CD4-positive, alpha-beta memory T cell (primary cell): Measurements from ENCODE around the gene SPECC1. TPM values are rescaled to one million over a fixed set of nuclear protein-coding genes. Genes with fewer than 3 reads are reported as not detected.

ENCODE experiments used
- CTCF ChIA-PET: fragments of 350-600 bp; sonication (Branson Sonifier 250); formaldehyde crosslinking; loops from one replicate; lab custom pipeline; 2021; ENCODE audit warnings: inconsistent platforms; ENCODE audit not compliant: partially characterized antibody; lab: Charles Lee
- POLR2A ChIA-PET: fragments of 350-600 bp; sonication (Branson Sonifier 250); formaldehyde crosslinking; loops from one replicate; lab custom pipeline; 2021; ENCODE audit not compliant: partially characterized antibody; lab: Charles Lee
- DNase-seq, 5 donors: peaks; one replicate each; pipeline versions ENCODE4 v3.0.0 to v3.0.0-alpha.2; 2020 to 2022; ENCODE audit warnings: mixed read lengths in 1 of 5
- H3K27ac ChIP-seq: one replicate; pipeline ENCODE4 v1.7.0; 2013; ENCODE audit warnings: low read depth, low read length
- H3K27me3 ChIP-seq: 2 replicates; pipeline ENCODE4 v1.7.0; 2013; ENCODE audit warnings: mild to moderate bottlenecking, low read length, moderate library complexity; ENCODE audit not compliant: insufficient read depth
- H3K36me3 ChIP-seq: 2 replicates; pipeline ENCODE4 v1.7.0; 2013; ENCODE audit warnings: mild to moderate bottlenecking, low read length, moderate library complexity; ENCODE audit not compliant: insufficient read depth
- H3K4me1 ChIP-seq: 2 replicates; pipeline ENCODE4 v1.7.0; 2013; ENCODE audit warnings: mild to moderate bottlenecking, low read length, moderate library complexity; ENCODE audit not compliant: insufficient read depth
- H3K4me3 ChIP-seq, 2 donors: one replicate each; pipeline ENCODE4 v1.7.0; 2013; ENCODE audit warnings: low read length in 2 of 2, mild to moderate bottlenecking in 1 of 2
- H3K9me3 ChIP-seq, 2 donors: one replicate each; pipeline ENCODE4 v1.7.0; 2013; ENCODE audit warnings: low read length in 2 of 2, control low read depth in 1 of 2; ENCODE audit not compliant: control insufficient read depth in 1 of 2
- H3K27ac Mint-ChIP-seq, 7 donors: one replicate each; pipeline ENCODE4 v1.8.0; 2020 to 2021; ENCODE audit warnings: mixed read lengths in 7 of 7, mild to moderate bottlenecking in 6 of 7, inconsistent platforms in 3 of 7, moderate library complexity in 3 of 7
- H3K27me3 Mint-ChIP-seq, 2 donors: one replicate each; pipeline ENCODE4 v1.8.0; 2020 to 2021; ENCODE audit warnings: mixed read lengths in 2 of 2
- H3K36me3 Mint-ChIP-seq, 2 donors: one replicate each; pipeline ENCODE4 v1.8.0; 2020 to 2021; ENCODE audit warnings: mixed read lengths in 2 of 2, inconsistent platforms in 1 of 2, mild to moderate bottlenecking in 1 of 2
- H3K4me1 Mint-ChIP-seq, 4 donors: one replicate each; pipeline ENCODE4 v1.8.0; 2020 to 2021; ENCODE audit warnings: mixed read lengths in 4 of 4, mild to moderate bottlenecking in 1 of 4
- H3K4me3 Mint-ChIP-seq, 8 donors: one replicate each; pipeline ENCODE4 v1.8.0; 2020 to 2021; ENCODE audit warnings: mixed read lengths in 8 of 8, mild to moderate bottlenecking in 7 of 8, moderate library complexity in 6 of 8, inconsistent platforms in 3 of 8
- H3K9me3 Mint-ChIP-seq, 8 donors: one replicate each; pipeline ENCODE4 v1.8.0; 2020 to 2021; ENCODE audit warnings: mixed read lengths in 8 of 8, mild to moderate bottlenecking in 5 of 8, inconsistent platforms in 3 of 8, moderate library complexity in 1 of 8
- intact Hi-C: fragments of 100-400 bp; cut with micrococcal nuclease; formaldehyde crosslinking; loops from one replicate; pipeline ENCODE4 v1.15.1; 2023
- polyA plus RNA-seq, 2 donors: library from polyadenylated mRNA; unstranded; fragments of 300-500 nt; fragmentation: Illumina TruSeq; gene quantifications; one replicate each; pipeline ENCODE4 v1.2.3, GENCODE V29; 2021
- total RNA-seq, 2 experiments: library from RNA; stranded (reverse); gene quantifications; one replicate each; pipeline ENCODE4 v1.2.3, GENCODE V29; 2021

The SPECC1 gene
- total and polyA plus RNA-seq, 4 experiments from 2014 or later = 1.7 to 13.4 (median 8.7) TPM

- peak overlapping the region; percentile 71 to 87 for H3K4me3 ChIP-seq
- H3K36me3 ChIP-seq = no peaks in the 10 kb centered on the region
- ChIA-PET POLR2A (interaction anchor here (0.8 to 2.5 kb wide), 17 partner anchors 10 to 1065 kb away, joined by 3 to 22 read pairs (median 5); partner anchors contain the start of genes ALDH3A2, B9D1, SPECC1 and ULK2), CTCF (interaction anchor here (0.8 to 2.0 kb wide), 2 partner anchors 14 to 32 kb away, joined by 3 to 12 read pairs; no protein-coding TSS in a partner anchor)
- no peaks in the 10 kb centered on the region for H3K27me3 ChIP-seq
- peaks cover 11 to 27% of the 10 kb centered on the region in 2 donors for H3K36me3 Mint-ChIP-seq
- peaks cover 43% of the 10 kb centered on the region for H3K4me1 ChIP-seq
- H3K27me3 Mint-ChIP-seq = no peaks in the 10 kb centered on the region
- DNase-seq = peak in 4 of 5 donors; percentile 11 to 40 (median 22)
- peak overlapping the region; percentile 95 to 98 (median 97) for H3K27ac Mint-ChIP-seq
- H3K4me1 Mint-ChIP-seq = peaks cover 27 to 51% (median 39%) of the 10 kb centered on the region in 4 donors
- no peaks in the 10 kb centered on the region for H3K9me3 ChIP-seq
- peak overlapping the region; percentile 93 for H3K27ac ChIP-seq
- H3K9me3 Mint-ChIP-seq = peaks cover 0 to 2% (median 0%) of the 10 kb centered on the region in 8 donors
- intact Hi-C loops = no loop called here
- H3K4me3 Mint-ChIP-seq = peak overlapping the region; percentile 94 to 99 (median 96)
Measured at GRCh38 chr17:19978209-19978802, 30.9 kb upstream of the SPECC1 start.

GRCh38 chr17:19978805-19979211 is 30.4 kb upstream of the SPECC1 start:
- H3K4me3 Mint-ChIP-seq = peak overlapping the region; percentile 94 to 99 (median 96)
- POLR2A ChIA-PET = interaction anchor here (1.3 to 2.3 kb wide), 6 partner anchors 10 to 206 kb away, joined by 3 to 22 read pairs (median 11); partner anchors contain the start of genes SPECC1 and ULK2
- H3K27ac ChIP-seq = peak overlapping the region; percentile 93
- H3K27me3 ChIP-seq = no peaks in the 10 kb centered on the region
- H3K27ac Mint-ChIP-seq = peak overlapping the region; percentile 95 to 98 (median 97)
- H3K36me3 Mint-ChIP-seq = peaks cover 11 to 22% of the 10 kb centered on the region in 2 donors
- H3K4me3 ChIP-seq = peak overlapping the region in 1 of 2 donors; percentile 71
- intact Hi-C loops = no loop called here
- peaks cover 43% of the 10 kb centered on the region for H3K4me1 ChIP-seq
- DNase-seq = no peak
- CTCF ChIA-PET = interaction anchor here (0.8 kb wide), 1 partner anchor 32 kb away, joined by 3 read pairs; no protein-coding TSS in a partner anchor
- H3K9me3 Mint-ChIP-seq = peaks cover 0 to 2% (median 0%) of the 10 kb centered on the region in 8 donors
- H3K4me1 Mint-ChIP-seq = peaks cover 25 to 46% (median 35%) of the 10 kb centered on the region in 4 donors
- no peaks in the 10 kb centered on the region for H3K9me3 ChIP-seq
- H3K27me3 Mint-ChIP-seq = no peaks in the 10 kb centered on the region
- H3K36me3 ChIP-seq = no peaks in the 10 kb centered on the region

- H3K27ac Mint-ChIP-seq = no peak overlapping the region
- no peaks in the 10 kb centered on the region for H3K27me3 Mint-ChIP-seq
- ChIA-PET POLR2A (no interaction called here), CTCF (interaction anchor here (2.3 kb wide), 1 partner anchor 12 kb away, joined by 9 read pairs; no protein-coding TSS in a partner anchor)
- Histone ChIP-seq H3K4me1 (peaks cover 32% of the 10 kb centered on the region), H3K27ac (no peak overlapping the region), H3K27me3 (no peaks in the 10 kb centered on the region), H3K9me3 (no peaks in the 10 kb centered on the region), H3K4me3 (no peak overlapping the region), H3K36me3 (no peaks in the 10 kb centered on the region)
- H3K36me3 Mint-ChIP-seq = peaks cover 7 to 16% of the 10 kb centered on the region in 2 donors
- peaks cover 19 to 35% (median 24%) of the 10 kb centered on the region in 4 donors for H3K4me1 Mint-ChIP-seq
- peaks cover 0 to 2% (median 0%) of the 10 kb centered on the region in 8 donors for H3K9me3 Mint-ChIP-seq
- intact Hi-C loops = no loop called here
- no peak for DNase-seq
- peak overlapping the region in 3 of 8 donors; percentile 15 to 55 (median 43) for H3K4me3 Mint-ChIP-seq
Measured at GRCh38 chr17:19979917-19980770, 29.0 kb upstream of the SPECC1 start.

- no peak for DNase-seq
- ChIA-PET POLR2A (no interaction called here), CTCF (no interaction called here)
- H3K27me3 Mint-ChIP-seq = peaks cover 2 to 4% of the 10 kb centered on the region in 2 donors
- no peaks in the 10 kb centered on the region for H3K9me3 Mint-ChIP-seq
- no peaks in the 10 kb centered on the region for H3K9me3 ChIP-seq
- no peaks in the 10 kb centered on the region for H3K27me3 ChIP-seq
- no peak overlapping the region for H3K4me3 ChIP-seq
- no peaks in the 10 kb centered on the region for H3K4me1 ChIP-seq
- no peak overlapping the region for H3K27ac Mint-ChIP-seq
- no peaks in the 10 kb centered on the region for H3K36me3 Mint-ChIP-seq
- no peaks in the 10 kb centered on the region for H3K36me3 ChIP-seq
- no peak overlapping the region for H3K4me3 Mint-ChIP-seq
- intact Hi-C loops = no loop called here
- H3K4me1 Mint-ChIP-seq = no peaks in the 10 kb centered on the region
- no peak overlapping the region for H3K27ac ChIP-seq
Measured at GRCh38 chr17:19986941-19987861, 22.0 kb upstream of the SPECC1 start.

GRCh38 chr17:19987897-19988296 is 21.3 kb upstream of the SPECC1 start:
- POLR2A ChIA-PET = no interaction called here
- intact Hi-C loops = no loop called here
- Histone ChIP-seq H3K4me1 (peaks cover 1% of the 10 kb centered on the region), H3K4me3 (no peak overlapping the region), H3K27ac (no peak overlapping the region), H3K27me3 (no peaks in the 10 kb centered on the region), H3K9me3 (no peaks in the 10 kb centered on the region), H3K36me3 (no peaks in the 10 kb centered on the region)
- Mint-ChIP-seq H3K4me3 (no peak overlapping the region), H3K27ac (no peak overlapping the region), H3K4me1 (peaks cover 0 to 5% (median 2%) of the 10 kb centered on the region in 4 donors), H3K36me3 (no peaks in the 10 kb centered on the region), H3K9me3 (no peaks in the 10 kb centered on the region), H3K27me3 (peaks cover 6 to 7% of the 10 kb centered on the region in 2 donors)
- CTCF ChIA-PET = no interaction called here
- DNase-seq = no peak

GRCh38 chr17:19991252-19991885 is 17.8 kb upstream of the SPECC1 start:
- no peak overlapping the region for H3K27ac ChIP-seq
- intact Hi-C loops = no loop called here
- ChIA-PET POLR2A (no interaction called here), CTCF (interaction anchor here (2.3 to 6.2 kb wide), 5 partner anchors 20 to 129 kb away, joined by 9 to 75 read pairs (median 32); partner anchors contain the start of gene SPECC1)
- H3K4me3 ChIP-seq = no peak overlapping the region
- H3K9me3 ChIP-seq = no peaks in the 10 kb centered on the region
- peaks cover 2 to 6% (median 4%) of the 10 kb centered on the region in 4 donors for H3K4me1 Mint-ChIP-seq
- peaks cover 3% of the 10 kb centered on the region for H3K4me1 ChIP-seq
- no peaks in the 10 kb centered on the region for H3K9me3 Mint-ChIP-seq
- no peaks in the 10 kb centered on the region for H3K36me3 ChIP-seq
- no peaks in the 10 kb centered on the region for H3K36me3 Mint-ChIP-seq
- H3K27ac Mint-ChIP-seq = no peak overlapping the region
- H3K27me3 ChIP-seq = no peaks in the 10 kb centered on the region
- H3K27me3 Mint-ChIP-seq = peaks cover 6 to 7% of the 10 kb centered on the region in 2 donors
- H3K4me3 Mint-ChIP-seq = no peak overlapping the region
- DNase-seq = no peak
